Ramos (cell line): ENCODE results near the gene PLCL1.

Experiments
- in situ Hi-C: fragments of 300-500 bp; cut with MboI; formaldehyde crosslinking; loops from one replicate; pipeline ENCODE4 v1.14.3; 2022; ENCODE audit warnings: low sequenced_read_pairs; ENCODE audit not compliant: unreplicated experiment

Gene PLCL1

GRCh38 chr2:197804049-197804757, at the start of gene PLCL1:
PLCL1 (plus strand) TSS chr2:197804593.
- in situ Hi-C loops, result loop anchor here (25.0 kb wide), 1 partner anchor 483 kb away; no protein-coding TSS in a partner anchor

GRCh38 chr2:197759013-197759412, 45.4 kb upstream of the PLCL1 start:
- in situ Hi-C loops, result no loop called here

GRCh38 chr2:197759625-197760292, 44.6 kb upstream of the PLCL1 start:
- in situ Hi-C loops, result no loop called here

GRCh38 chr2:197760293-197760657, 44.1 kb upstream of the PLCL1 start:
- in situ Hi-C loops, result no loop called here

- in situ Hi-C loops, result no loop called here
These were observed 26.5 kb upstream of the PLCL1 start for GRCh38 chr2:197777823-197778407.

- in situ Hi-C loops, result no loop called here
These were observed 25.1 kb upstream of the PLCL1 start for GRCh38 chr2:197779261-197779660.

GRCh38 chr2:197782126-197782525, 22.3 kb upstream of the PLCL1 start:
- in situ Hi-C loops, result no loop called here

GRCh38 chr2:197784956-197785941, 19.1 kb upstream of the PLCL1 start, which contains the start of gene BOLL:
BOLL (minus strand) TSS chr2:197785319; CDS start chr2:197781850, 3,469 bp downstream.
- in situ Hi-C loops, result no loop called here

- in situ Hi-C loops, result no loop called here
These were observed 18.1 kb upstream of the PLCL1 start for GRCh38 chr2:197786010-197786877.

- in situ Hi-C loops, result no loop called here
These were observed 10.9 kb upstream of the PLCL1 start for GRCh38 chr2:197793456-197793855.

- in situ Hi-C loops, result no loop called here
These were observed 9.1 kb upstream of the PLCL1 start for GRCh38 chr2:197795277-197795676.

- in situ Hi-C loops, result no loop called here
These were observed 6.2 kb upstream of the PLCL1 start for GRCh38 chr2:197798187-197798586.

- in situ Hi-C loops, result no loop called here
These were observed 5.3 kb upstream of the PLCL1 start for GRCh38 chr2:197799068-197799467.

GRCh38 chr2:197800091-197800490, 4.3 kb upstream of the PLCL1 start:
- in situ Hi-C loops, result loop anchor here (25.0 kb wide), 1 partner anchor 487 kb away; no protein-coding TSS in a partner anchor

- in situ Hi-C loops, result loop anchor here (25.0 kb wide), 1 partner anchor 486 kb away; no protein-coding TSS in a partner anchor
These were observed 3.4 kb upstream of the PLCL1 start for GRCh38 chr2:197801033-197801432.

GRCh38 chr2:197803033-197803444, 1.4 kb upstream of the PLCL1 start:
- in situ Hi-C loops, result loop anchor here (25.0 kb wide), 1 partner anchor 484 kb away; no protein-coding TSS in a partner anchor

- in situ Hi-C loops, result loop anchor here (25.0 kb wide), 1 partner anchor 482 kb away; no protein-coding TSS in a partner anchor
These were observed 643 bp downstream of the PLCL1 start for GRCh38 chr2:197804758-197805714.
